ENCODE data around the gene ASPM. TPM values are rescaled to one million over a fixed set of nuclear protein-coding genes. Genes with fewer than 3 reads are reported as not detected.

The ASPM gene
- total RNA-seq, 2 experiments from 2014 or later, result 0.25 to 0.36 TPM

DNA sequence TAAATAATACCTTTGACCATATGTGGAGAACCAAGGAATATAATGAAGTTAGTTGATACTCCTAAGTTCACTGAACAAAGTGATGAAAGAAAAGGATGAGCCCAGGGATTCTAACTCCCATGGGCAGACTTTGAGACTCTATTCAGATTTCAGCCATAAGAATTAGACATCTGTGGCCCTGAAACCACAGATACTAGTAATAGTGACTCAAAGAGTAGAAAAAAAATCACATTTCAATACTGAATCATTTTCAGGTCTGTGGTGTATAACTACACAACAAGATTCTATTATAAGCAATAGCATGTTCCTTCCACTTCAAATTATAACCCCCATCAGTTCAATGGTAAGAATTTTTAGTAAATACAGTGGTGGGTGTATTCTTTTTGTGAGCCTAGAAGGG is 63.0 kb downstream of the ASPM start:
- no peaks in the 10 kb centered on the region for H3K9me3 Mint-ChIP-seq
- ATAC-seq (ENCODE audit: poor library complexity) (no peak), DNase-seq (no peak)
- Histone ChIP-seq H3K36me3 (ENCODE audit: insufficient read depth, low read length) (no peaks in the 10 kb centered on the region), H3K4me1 (ENCODE audit: insufficient read depth, low read length) (no peaks in the 10 kb centered on the region), H3K9me3 (ENCODE audit: control insufficient read depth in 1 of 2, insufficient read depth in 1 of 2, low read length in 2 of 2) (peaks cover 7 to 12% of the 10 kb centered on the region in 2 experiments), H3K4me3 (ENCODE audit: low read length) (no peak overlapping the region), H3K27me3 (ENCODE audit: control insufficient read depth in 1 of 2, insufficient read depth in 2 of 2, low read length in 2 of 2) (no peaks in the 10 kb centered on the region), H3K27ac (ENCODE audit: low read depth in 1 of 2, low read length in 2 of 2) (no peak overlapping the region)
- H3K4me3 Mint-ChIP-seq, result no peak overlapping the region
- ChIA-PET POLR2A (no interaction called here), CTCF (no interaction called here)
- H3K4me1 Mint-ChIP-seq (ENCODE audit: low read depth), result no peaks in the 10 kb centered on the region
- intact Hi-C loops (cut with DNase I, micrococcal nuclease), result no loop called here
- TF ChIP-seq, protein P1, sequence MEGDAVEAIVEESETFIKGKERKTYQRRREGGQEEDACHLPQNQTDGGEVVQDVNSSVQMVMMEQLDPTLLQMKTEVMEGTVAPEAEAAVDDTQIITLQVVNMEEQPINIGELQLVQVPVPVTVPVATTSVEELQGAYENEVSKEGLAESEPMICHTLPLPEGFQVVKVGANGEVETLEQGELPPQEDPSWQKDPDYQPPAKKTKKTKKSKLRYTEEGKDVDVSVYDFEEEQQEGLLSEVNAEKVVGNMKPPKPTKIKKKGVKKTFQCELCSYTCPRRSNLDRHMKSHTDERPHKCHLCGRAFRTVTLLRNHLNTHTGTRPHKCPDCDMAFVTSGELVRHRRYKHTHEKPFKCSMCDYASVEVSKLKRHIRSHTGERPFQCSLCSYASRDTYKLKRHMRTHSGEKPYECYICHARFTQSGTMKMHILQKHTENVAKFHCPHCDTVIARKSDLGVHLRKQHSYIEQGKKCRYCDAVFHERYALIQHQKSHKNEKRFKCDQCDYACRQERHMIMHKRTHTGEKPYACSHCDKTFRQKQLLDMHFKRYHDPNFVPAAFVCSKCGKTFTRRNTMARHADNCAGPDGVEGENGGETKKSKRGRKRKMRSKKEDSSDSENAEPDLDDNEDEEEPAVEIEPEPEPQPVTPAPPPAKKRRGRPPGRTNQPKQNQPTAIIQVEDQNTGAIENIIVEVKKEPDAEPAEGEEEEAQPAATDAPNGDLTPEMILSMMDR (IDR thresholded peaks at IDR 0.05), result no peak
- no peak overlapping the region for H3K27ac Mint-ChIP-seq
- H3K27me3 Mint-ChIP-seq, result no peaks in the 10 kb centered on the region
- no peaks in the 10 kb centered on the region for H3K36me3 Mint-ChIP-seq (ENCODE audit: low read depth)

DNA sequence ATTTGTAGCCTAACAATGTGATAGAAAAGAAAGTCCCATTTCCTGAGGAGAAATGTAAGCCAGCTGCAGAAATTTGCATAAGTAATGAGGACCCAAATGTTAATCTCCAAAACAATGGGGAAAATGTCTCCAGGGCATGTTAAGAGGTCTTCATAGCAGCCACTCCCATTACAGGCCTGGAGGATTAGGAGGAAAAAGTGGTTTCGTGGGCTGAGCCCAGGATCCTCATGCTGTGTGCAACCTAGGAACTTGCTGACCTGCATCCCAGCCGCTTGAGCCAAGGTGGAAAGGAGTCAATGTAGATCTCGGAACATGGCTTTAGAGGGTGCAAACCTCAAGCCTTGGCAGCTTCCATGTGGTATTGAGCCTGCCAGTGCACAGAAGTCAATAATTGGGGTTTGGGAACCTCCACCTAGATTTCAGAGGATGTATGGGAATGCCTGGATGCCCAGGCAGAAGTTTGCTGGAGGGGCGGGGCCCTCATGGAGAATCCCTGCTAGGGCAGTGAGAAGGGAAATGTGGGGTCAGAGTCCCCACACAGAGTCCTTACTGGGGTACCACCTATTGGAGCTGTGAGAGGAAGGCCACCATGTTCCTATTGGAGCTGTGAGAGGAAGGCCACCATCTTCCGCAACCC is 65.2 kb downstream of the ASPM start:
- Mint-ChIP-seq H3K36me3 (ENCODE audit: low read depth) (no peaks in the 10 kb centered on the region), H3K4me1 (ENCODE audit: low read depth) (no peaks in the 10 kb centered on the region), H3K4me3 (no peak overlapping the region), H3K27ac (no peak overlapping the region), H3K27me3 (no peaks in the 10 kb centered on the region), H3K9me3 (no peaks in the 10 kb centered on the region)
- ChIA-PET POLR2A (no interaction called here), CTCF (no interaction called here)
- H3K27me3 ChIP-seq (ENCODE audit: control insufficient read depth in 1 of 2, insufficient read depth in 2 of 2, low read length in 2 of 2), result no peaks in the 10 kb centered on the region
- no peak for DNase-seq
- intact Hi-C loops (cut with DNase I, micrococcal nuclease), result no loop called here
- ATAC-seq (ENCODE audit: poor library complexity), result no peak
- H3K27ac ChIP-seq (ENCODE audit: low read depth in 1 of 2, low read length in 2 of 2), result no peak overlapping the region
- no peaks in the 10 kb centered on the region for H3K36me3 ChIP-seq (ENCODE audit: insufficient read depth, low read length)
- H3K4me3 ChIP-seq (ENCODE audit: low read length), result no peak overlapping the region
- TF ChIP-seq, protein P1 (IDR thresholded peaks at IDR 0.05), result no peak
- H3K9me3 ChIP-seq (ENCODE audit: control insufficient read depth in 1 of 2, insufficient read depth in 1 of 2, low read length in 2 of 2), result peaks cover 7 to 12% of the 10 kb centered on the region in 2 experiments
- H3K4me1 ChIP-seq (ENCODE audit: insufficient read depth, low read length), result no peaks in the 10 kb centered on the region

DNA sequence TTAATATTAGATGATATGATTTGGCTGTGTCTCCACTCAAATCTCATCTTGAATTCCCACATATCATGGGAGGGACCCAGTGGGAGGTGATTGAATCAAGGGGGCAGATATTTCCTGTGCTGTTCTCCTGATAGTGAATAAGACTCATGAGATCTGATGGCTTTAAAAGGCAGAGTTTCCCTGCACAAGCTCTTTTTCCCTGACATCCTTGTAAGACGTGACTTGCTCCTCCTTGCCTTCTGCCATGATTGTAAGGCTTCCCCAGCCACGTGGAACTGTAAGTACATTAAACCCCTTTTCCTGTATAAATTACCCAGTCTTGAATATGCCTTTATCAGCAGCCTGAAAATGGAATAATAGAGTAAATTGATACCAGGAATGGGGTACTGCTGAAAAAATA is 66.1 kb downstream of the ASPM start:
- H3K27ac Mint-ChIP-seq, result no peak overlapping the region
- CTCF ChIA-PET, result no interaction called here
- intact Hi-C loops (cut with DNase I, micrococcal nuclease), result no loop called here

More for the DNA sequence above, 66.1 kb downstream of the ASPM start:
- ATAC-seq (ENCODE audit: poor library complexity) (no peak), DNase-seq (no peak)
- no peak overlapping the region for H3K27ac ChIP-seq (ENCODE audit: low read depth in 1 of 2, low read length in 2 of 2)
- Mint-ChIP-seq H3K4me1 (ENCODE audit: low read depth) (no peaks in the 10 kb centered on the region), H3K36me3 (ENCODE audit: low read depth) (no peaks in the 10 kb centered on the region), H3K27me3 (no peaks in the 10 kb centered on the region), H3K4me3 (no peak overlapping the region), H3K9me3 (no peaks in the 10 kb centered on the region)
- TF ChIP-seq, protein P1 (IDR thresholded peaks at IDR 0.05), result no peak
- no peaks in the 10 kb centered on the region for H3K36me3 ChIP-seq (ENCODE audit: insufficient read depth, low read length)
- H3K9me3 ChIP-seq (ENCODE audit: control insufficient read depth in 1 of 2, insufficient read depth in 1 of 2, low read length in 2 of 2), result peaks cover 7 to 12% of the 10 kb centered on the region in 2 experiments
- no peaks in the 10 kb centered on the region for H3K4me1 ChIP-seq (ENCODE audit: insufficient read depth, low read length)
- POLR2A ChIA-PET, result no interaction called here
- no peaks in the 10 kb centered on the region for H3K27me3 ChIP-seq (ENCODE audit: control insufficient read depth in 1 of 2, insufficient read depth in 2 of 2, low read length in 2 of 2)
- no peak overlapping the region for H3K4me3 ChIP-seq (ENCODE audit: low read length)
